ENCODE data around the gene MGAT4A. TPM values are rescaled to one million over a fixed set of nuclear protein-coding genes. Genes with fewer than 3 reads are reported as not detected.
"Not testable (repeated sequence)": the region's sequence is repeated elsewhere in the genome, so short reads cannot be mapped to it uniquely, and the experiment has no call there.

MGAT4A gene
- total and polyA plus RNA-seq, 5 donors from 2014 or later = 101 to 143 (median 127) TPM

DNA sequence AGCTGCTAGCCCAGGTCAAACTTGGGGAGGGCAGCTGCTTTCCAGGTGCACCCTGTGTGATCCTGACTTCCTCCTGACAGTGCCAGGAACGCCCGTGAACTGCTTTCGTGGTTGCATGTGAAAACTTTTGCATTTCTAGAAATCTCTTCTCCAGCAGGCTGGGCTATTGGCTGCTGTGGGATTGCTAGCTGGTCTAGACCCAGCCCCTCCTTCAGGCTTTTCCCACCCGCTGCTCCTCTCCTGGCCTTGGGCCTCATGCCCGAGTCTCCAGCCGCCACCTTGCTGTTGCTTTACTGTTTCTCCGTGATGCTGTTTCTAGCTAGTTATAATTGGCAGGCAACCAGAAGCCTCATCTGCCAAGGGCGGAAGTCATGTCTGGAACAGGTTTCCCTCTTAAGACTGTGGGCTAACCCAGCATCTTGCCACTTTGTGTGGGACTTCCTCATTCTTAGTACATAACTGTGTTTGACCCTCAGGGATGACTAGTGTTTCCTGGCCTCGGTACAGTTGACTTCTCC lies 27.0 kb upstream of the MGAT4A start:
- peaks cover 52% of the 10 kb centered on the region for H3K4me1 ChIP-seq (ENCODE audit: control insufficient read depth, insufficient read depth, low read length, poor library complexity, severe bottlenecking)
- H3K27me3 ChIP-seq (ENCODE audit: control insufficient read depth, insufficient read depth, low read length) = no peaks in the 10 kb centered on the region
- peaks cover 31 to 67% (median 40%) of the 10 kb centered on the region in 4 donors for H3K4me1 Mint-ChIP-seq
- no peaks in the 10 kb centered on the region for H3K36me3 Mint-ChIP-seq
- H3K27me3 Mint-ChIP-seq = peaks cover 29% of the 10 kb centered on the region
- peak overlapping the region; percentile 89 to 98 (median 97) for H3K27ac Mint-ChIP-seq
- peak overlapping the region; percentile 26 for H3K4me3 ChIP-seq (ENCODE audit: low read depth, low read length)
- peaks cover 0 to 3% (median 0%) of the 10 kb centered on the region in 7 donors for H3K9me3 Mint-ChIP-seq
- ATAC-seq (ENCODE audit: low read depth in 2 of 2) = peak; percentile 63 to 72
- H3K36me3 ChIP-seq (ENCODE audit: control insufficient read depth, insufficient read depth, low read length) = no peaks in the 10 kb centered on the region
- H3K27ac ChIP-seq (ENCODE audit: insufficient read depth, low read length, poor library complexity, severe bottlenecking) = peak overlapping the region; percentile 69
- peak; percentile 16 to 72 (median 54) for DNase-seq
- peak overlapping the region; percentile 7 to 82 (median 70) for H3K4me3 Mint-ChIP-seq
- no peaks in the 10 kb centered on the region for H3K9me3 ChIP-seq (ENCODE audit: control insufficient read depth in 2 of 2, low read length in 2 of 2)

DNA sequence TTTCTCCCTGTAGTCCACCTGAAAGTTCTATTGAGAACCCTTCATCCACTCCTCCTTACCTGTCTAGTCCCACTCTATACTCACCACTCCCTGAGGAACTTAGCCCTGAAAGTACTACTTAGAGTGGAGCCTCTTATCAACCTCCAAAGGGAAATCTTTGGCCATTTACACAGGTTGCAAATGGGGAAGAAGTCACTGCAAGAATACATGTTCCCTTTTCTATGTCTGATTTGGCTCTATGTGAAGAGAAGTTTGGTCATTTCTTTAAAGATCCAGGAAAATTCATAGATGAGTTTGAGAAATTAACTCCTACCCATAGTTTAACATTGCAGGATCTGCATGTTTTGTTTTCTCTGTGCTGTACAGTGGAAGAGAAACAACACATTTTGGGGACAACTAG lies 22.9 kb upstream of the MGAT4A start:
- H3K27me3 ChIP-seq (ENCODE audit: control insufficient read depth, insufficient read depth, low read length) = no peaks in the 10 kb centered on the region
- H3K9me3 Mint-ChIP-seq = peaks cover 0 to 3% (median 0%) of the 10 kb centered on the region in 7 donors
- H3K4me1 ChIP-seq (ENCODE audit: control insufficient read depth, insufficient read depth, low read length, poor library complexity, severe bottlenecking) = peaks cover 19% of the 10 kb centered on the region
- H3K36me3 ChIP-seq (ENCODE audit: control insufficient read depth, insufficient read depth, low read length) = no peaks in the 10 kb centered on the region
- ATAC-seq (ENCODE audit: low read depth in 2 of 2) (no peak), DNase-seq (no peak)
- no peaks in the 10 kb centered on the region for H3K9me3 ChIP-seq (ENCODE audit: control insufficient read depth in 2 of 2, low read length in 2 of 2)
- H3K4me1 Mint-ChIP-seq = peaks cover 16 to 36% (median 22%) of the 10 kb centered on the region in 4 donors
- peaks cover 30% of the 10 kb centered on the region for H3K27me3 Mint-ChIP-seq
- H3K4me3 ChIP-seq (ENCODE audit: low read depth, low read length) = no peak overlapping the region
- H3K36me3 Mint-ChIP-seq = no peaks in the 10 kb centered on the region
- H3K4me3 Mint-ChIP-seq = peak overlapping the region in 1 of 4 donors; percentile 17
- no peak overlapping the region for H3K27ac ChIP-seq (ENCODE audit: insufficient read depth, low read length, poor library complexity, severe bottlenecking)
- H3K27ac Mint-ChIP-seq = peak overlapping the region in 1 of 3 donors; percentile 61

DNA sequence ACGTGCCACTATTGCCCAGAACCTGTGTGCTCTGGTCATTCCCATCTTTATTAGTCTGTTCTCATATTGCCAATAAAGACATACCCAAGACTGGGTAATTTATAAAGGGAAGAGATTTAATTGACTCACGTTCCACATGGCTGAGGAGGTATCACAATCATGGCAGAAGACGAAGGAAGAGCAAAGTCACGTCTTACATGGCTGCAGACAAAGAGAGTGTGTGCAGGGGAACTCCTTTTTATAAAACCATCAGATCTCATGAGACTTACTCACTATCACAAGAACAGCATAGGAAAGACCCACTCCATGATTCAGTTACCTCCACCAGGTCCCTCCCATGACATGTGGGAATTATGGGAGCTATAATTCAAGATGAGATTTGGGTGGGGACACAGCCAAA lies 21.8 kb upstream of the MGAT4A start:
- H3K27ac ChIP-seq (ENCODE audit: insufficient read depth, low read length, poor library complexity, severe bottlenecking); H3K36me3 ChIP-seq (ENCODE audit: control insufficient read depth, insufficient read depth, low read length); H3K4me3 Mint-ChIP-seq; ATAC-seq (ENCODE audit: low read depth in 2 of 2); H3K9me3 Mint-ChIP-seq; DNase-seq; H3K36me3 Mint-ChIP-seq; H3K9me3 ChIP-seq (ENCODE audit: control insufficient read depth in 2 of 2, low read length in 2 of 2); H3K4me3 ChIP-seq (ENCODE audit: low read depth, low read length); H3K27me3 ChIP-seq (ENCODE audit: control insufficient read depth, insufficient read depth, low read length): not testable (repeated sequence)
- peak overlapping the region in 1 of 3 donors; percentile 12 for H3K27ac Mint-ChIP-seq
- peaks cover 27% of the 10 kb centered on the region for H3K27me3 Mint-ChIP-seq
- peaks cover 9 to 35% (median 16%) of the 10 kb centered on the region in 4 donors for H3K4me1 Mint-ChIP-seq
- H3K4me1 ChIP-seq (ENCODE audit: control insufficient read depth, insufficient read depth, low read length, poor library complexity, severe bottlenecking) = peaks cover 16% of the 10 kb centered on the region

DNA sequence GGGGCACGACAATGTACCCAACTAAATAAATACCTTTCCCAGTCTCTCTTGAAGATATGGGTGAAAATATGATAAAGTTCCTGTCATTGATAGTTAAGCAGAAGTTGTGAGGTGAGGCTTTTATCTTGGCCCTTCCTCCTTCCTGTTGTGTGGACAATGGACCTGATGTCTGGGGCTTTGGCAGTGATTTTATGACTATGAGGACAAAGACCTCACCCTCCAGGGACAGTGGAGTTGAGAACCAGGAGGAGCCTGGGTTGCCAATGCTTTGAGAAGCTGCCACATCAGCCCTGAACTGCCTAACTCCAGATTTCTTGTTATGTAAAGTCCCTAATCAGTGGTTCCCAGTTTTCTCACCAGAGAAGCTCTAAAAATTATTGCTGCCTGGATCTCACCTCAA lies 20.8 kb upstream of the MGAT4A start:
- ATAC-seq (ENCODE audit: low read depth in 2 of 2) (no peak), DNase-seq (no peak)
- peak overlapping the region in 2 of 3 donors; percentile 31 to 39 for H3K27ac Mint-ChIP-seq
- H3K36me3 ChIP-seq (ENCODE audit: control insufficient read depth, insufficient read depth, low read length) = no peaks in the 10 kb centered on the region
- no peak overlapping the region for H3K27ac ChIP-seq (ENCODE audit: insufficient read depth, low read length, poor library complexity, severe bottlenecking)
- peaks cover 4 to 28% (median 11%) of the 10 kb centered on the region in 4 donors for H3K4me1 Mint-ChIP-seq
- H3K9me3 ChIP-seq (ENCODE audit: control insufficient read depth in 2 of 2, low read length in 2 of 2) = no peaks in the 10 kb centered on the region
- H3K9me3 Mint-ChIP-seq = peaks cover 0 to 3% (median 0%) of the 10 kb centered on the region in 7 donors
- peaks cover 25% of the 10 kb centered on the region for H3K27me3 Mint-ChIP-seq
- H3K4me1 ChIP-seq (ENCODE audit: control insufficient read depth, insufficient read depth, low read length, poor library complexity, severe bottlenecking) = peaks cover 8% of the 10 kb centered on the region
- no peak overlapping the region for H3K4me3 Mint-ChIP-seq
- no peaks in the 10 kb centered on the region for H3K27me3 ChIP-seq (ENCODE audit: control insufficient read depth, insufficient read depth, low read length)
- H3K36me3 Mint-ChIP-seq = no peaks in the 10 kb centered on the region
- no peak overlapping the region for H3K4me3 ChIP-seq (ENCODE audit: low read depth, low read length)

DNA sequence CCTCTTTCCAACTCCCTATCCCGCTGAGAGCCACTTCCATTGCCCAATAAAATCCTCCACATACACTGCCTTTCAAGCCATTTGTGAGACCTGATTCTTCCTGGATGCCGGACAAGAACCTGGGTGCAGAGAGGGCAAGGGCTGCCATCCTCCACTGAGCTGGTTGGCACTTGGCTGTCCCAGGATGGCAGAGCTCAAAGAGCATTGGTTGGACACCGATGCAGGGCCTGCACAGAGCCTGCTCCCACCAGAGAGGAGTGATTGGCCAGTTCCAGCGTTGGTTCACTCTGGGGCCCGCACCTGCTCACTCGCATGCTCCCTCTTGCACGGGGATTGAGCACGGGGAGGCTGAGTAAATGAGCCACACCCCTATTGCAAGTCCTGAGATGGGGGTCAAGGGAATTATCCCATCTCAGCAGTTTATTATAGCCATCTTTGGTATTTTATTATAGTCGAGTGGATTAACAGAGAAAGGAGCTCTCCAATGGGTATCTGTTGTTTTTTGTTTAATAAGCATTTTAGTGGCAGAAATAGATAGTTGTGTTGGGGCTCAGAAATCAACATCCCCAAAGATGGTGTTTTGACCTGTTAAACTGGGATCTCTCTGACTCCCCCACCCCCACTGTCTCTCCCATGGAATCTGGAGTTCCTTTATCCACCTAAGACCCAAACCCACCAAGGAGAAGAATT lies 19.8 kb upstream of the MGAT4A start:
- Histone ChIP-seq H3K27me3 (ENCODE audit: control insufficient read depth, insufficient read depth, low read length) (no peaks in the 10 kb centered on the region), H3K36me3 (ENCODE audit: control insufficient read depth, insufficient read depth, low read length) (no peaks in the 10 kb centered on the region), H3K4me1 (ENCODE audit: control insufficient read depth, insufficient read depth, low read length, poor library complexity, severe bottlenecking) (peaks cover 8% of the 10 kb centered on the region), H3K27ac (ENCODE audit: insufficient read depth, low read length, poor library complexity, severe bottlenecking) (no peak overlapping the region), H3K9me3 (ENCODE audit: control insufficient read depth in 2 of 2, low read length in 2 of 2) (no peaks in the 10 kb centered on the region), H3K4me3 (ENCODE audit: low read depth, low read length) (no peak overlapping the region)
- no peaks in the 10 kb centered on the region for H3K36me3 Mint-ChIP-seq
- H3K27me3 Mint-ChIP-seq = peaks cover 24% of the 10 kb centered on the region
- no peak for DNase-seq
- ATAC-seq (ENCODE audit: low read depth in 2 of 2) = no peak
- H3K4me3 Mint-ChIP-seq = no peak overlapping the region
- peaks cover 4 to 24% (median 11%) of the 10 kb centered on the region in 4 donors for H3K4me1 Mint-ChIP-seq
- H3K27ac Mint-ChIP-seq = no peak overlapping the region
- H3K9me3 Mint-ChIP-seq = peaks cover 0 to 3% (median 0%) of the 10 kb centered on the region in 7 donors

DNA sequence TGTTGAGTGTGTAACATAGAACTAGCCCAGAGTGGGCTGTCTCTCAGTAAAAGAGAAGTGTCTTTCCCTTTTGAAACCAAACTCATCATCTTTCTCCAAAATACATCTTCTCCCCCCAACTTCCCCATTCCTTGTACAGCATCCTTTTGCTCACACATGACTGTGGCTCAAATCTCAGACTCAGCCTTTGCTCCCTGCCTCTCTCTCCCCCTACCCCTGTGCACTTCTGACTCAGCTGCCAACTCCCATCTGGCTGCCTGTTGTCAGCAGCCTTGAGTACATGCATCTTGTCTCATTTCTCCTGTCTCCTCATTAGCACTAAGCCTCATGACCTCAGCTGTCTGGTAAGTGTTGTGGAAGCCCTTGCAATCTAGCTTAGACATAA lies 18.1 kb upstream of the MGAT4A start:
- peaks cover 2 to 40% (median 17%) of the 10 kb centered on the region in 4 donors for H3K4me1 Mint-ChIP-seq
- H3K27ac Mint-ChIP-seq = peak overlapping the region; percentile 72 to 90 (median 84)
- no peak overlapping the region for H3K4me3 Mint-ChIP-seq
- ATAC-seq (ENCODE audit: low read depth in 2 of 2) = peak in 1 of 2 donors; percentile 64
- H3K36me3 Mint-ChIP-seq = no peaks in the 10 kb centered on the region
- no peaks in the 10 kb centered on the region for H3K36me3 ChIP-seq (ENCODE audit: control insufficient read depth, insufficient read depth, low read length)
- no peak overlapping the region for H3K4me3 ChIP-seq (ENCODE audit: low read depth, low read length)
- H3K27me3 Mint-ChIP-seq = peaks cover 11% of the 10 kb centered on the region
- DNase-seq = no peak
- H3K27ac ChIP-seq (ENCODE audit: insufficient read depth, low read length, poor library complexity, severe bottlenecking) = no peak overlapping the region
- no peaks in the 10 kb centered on the region for H3K9me3 ChIP-seq (ENCODE audit: control insufficient read depth in 2 of 2, low read length in 2 of 2)
- peaks cover 0 to 3% (median 0%) of the 10 kb centered on the region in 7 donors for H3K9me3 Mint-ChIP-seq
- H3K27me3 ChIP-seq (ENCODE audit: control insufficient read depth, insufficient read depth, low read length) = no peaks in the 10 kb centered on the region
- H3K4me1 ChIP-seq (ENCODE audit: control insufficient read depth, insufficient read depth, low read length, poor library complexity, severe bottlenecking) = peaks cover 8% of the 10 kb centered on the region

DNA sequence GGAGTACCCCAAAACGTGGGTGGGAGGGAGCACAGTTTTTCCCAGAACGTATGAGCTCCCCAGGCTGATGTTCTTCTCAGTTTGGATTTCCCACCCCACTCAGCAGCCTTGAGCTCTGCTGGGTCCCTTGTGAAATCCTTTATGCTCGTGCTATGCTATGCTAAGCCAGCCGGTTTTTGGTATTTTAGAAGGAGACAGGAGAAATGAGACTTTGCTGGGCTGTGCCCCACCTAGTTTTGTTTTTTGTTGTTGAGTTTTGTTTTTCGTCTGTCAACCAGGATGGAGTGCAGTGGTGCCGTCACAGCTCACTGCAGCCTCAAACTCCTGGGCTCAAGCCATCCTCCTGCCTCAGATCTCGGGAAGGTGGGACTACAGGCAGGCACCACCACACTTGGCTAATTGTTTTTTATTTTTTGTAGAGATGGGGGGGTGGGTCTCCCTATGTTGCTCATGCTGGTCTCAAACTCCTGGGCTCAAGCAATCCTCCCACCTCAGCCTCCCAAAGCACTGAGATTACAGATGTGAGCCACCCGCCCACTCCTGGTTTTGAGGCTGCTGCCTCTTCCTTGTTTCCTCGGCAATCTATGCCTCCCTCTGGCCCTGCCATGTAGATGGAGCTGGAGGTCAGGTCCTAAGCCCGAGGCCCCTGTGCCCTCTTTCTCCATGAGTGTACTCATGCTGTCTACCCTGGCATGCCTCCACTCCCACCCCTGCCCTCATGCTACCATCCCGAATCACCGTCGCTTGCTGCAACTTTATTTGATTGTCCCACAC lies 17.5 kb upstream of the MGAT4A start:
- no peaks in the 10 kb centered on the region for H3K36me3 Mint-ChIP-seq
- no peak for ATAC-seq (ENCODE audit: low read depth in 2 of 2)
- peak overlapping the region; percentile 72 to 90 (median 84) for H3K27ac Mint-ChIP-seq
- Histone ChIP-seq H3K4me3 (ENCODE audit: low read depth, low read length) (no peak overlapping the region), H3K36me3 (ENCODE audit: control insufficient read depth, insufficient read depth, low read length) (no peaks in the 10 kb centered on the region), H3K27ac (ENCODE audit: insufficient read depth, low read length, poor library complexity, severe bottlenecking) (no peak overlapping the region), H3K4me1 (ENCODE audit: control insufficient read depth, insufficient read depth, low read length, poor library complexity, severe bottlenecking) (peaks cover 8% of the 10 kb centered on the region), H3K9me3 (ENCODE audit: control insufficient read depth in 2 of 2, low read length in 2 of 2) (no peaks in the 10 kb centered on the region), H3K27me3 (ENCODE audit: control insufficient read depth, insufficient read depth, low read length) (no peaks in the 10 kb centered on the region)
- H3K4me1 Mint-ChIP-seq = peaks cover 3 to 42% (median 22%) of the 10 kb centered on the region in 4 donors
- H3K9me3 Mint-ChIP-seq = peaks cover 0 to 3% (median 0%) of the 10 kb centered on the region in 7 donors
- DNase-seq = no peak
- peaks cover 6% of the 10 kb centered on the region for H3K27me3 Mint-ChIP-seq
- no peak overlapping the region for H3K4me3 Mint-ChIP-seq
